NCI-H2029 treated with DMSO at 0.1 percent for 48 hours (cell line): ENCODE data around the gene PELI2.
A peak's percentile ranks its signal among the peaks of the same experiment; 100 is the strongest.

Experiments used
- DNase-seq: peaks from one replicate; lab custom pipeline; 2025; lab: John Stamatoyannopoulos, UW

PELI2 gene

GRCh38 chr14:56205881-56206280 lies 87.7 kb downstream of the PELI2 start:
- no peak for DNase-seq

GRCh38 chr14:56206596-56206995 lies 88.4 kb downstream of the PELI2 start:
- DNase-seq: no peak

- DNase-seq: peak; percentile 47
Observed at GRCh38 chr14:56207626-56208292, 89.5 kb downstream of the PELI2 start.

- no peak for DNase-seq
Observed at GRCh38 chr14:56208520-56208919, 90.3 kb downstream of the PELI2 start.

- DNase-seq: no peak
Observed at GRCh38 chr14:56210571-56210970, 92.4 kb downstream of the PELI2 start.

- no peak for DNase-seq
Observed at GRCh38 chr14:56211084-56211483, 92.9 kb downstream of the PELI2 start.

GRCh38 chr14:56211844-56212243 lies 93.6 kb downstream of the PELI2 start:
- peak; percentile 72 for DNase-seq

GRCh38 chr14:56212521-56212920 lies 94.3 kb downstream of the PELI2 start:
- DNase-seq: no peak

- no peak for DNase-seq
Observed at GRCh38 chr14:56213306-56213705, 95.1 kb downstream of the PELI2 start.

GRCh38 chr14:56215180-56215579 lies 97.0 kb downstream of the PELI2 start:
- DNase-seq: no peak

- peak; percentile 73 for DNase-seq
Observed at GRCh38 chr14:56216626-56217379, 98.6 kb downstream of the PELI2 start.

- no peak for DNase-seq
Observed at GRCh38 chr14:56217380-56218045, 99.3 kb downstream of the PELI2 start.

- no peak for DNase-seq
Observed at GRCh38 chr14:56219666-56220413, 101.6 kb downstream of the PELI2 start.

- DNase-seq: no peak
Observed at GRCh38 chr14:56221382-56222128, 103.3 kb downstream of the PELI2 start.

GRCh38 chr14:56224229-56224628 lies 106.0 kb downstream of the PELI2 start:
- no peak for DNase-seq

- DNase-seq: no peak
Observed at GRCh38 chr14:56224691-56225681, 106.8 kb downstream of the PELI2 start.

GRCh38 chr14:56235388-56235787 lies 117.2 kb downstream of the PELI2 start:
- no peak for DNase-seq

- no peak for DNase-seq
Observed at GRCh38 chr14:56237398-56237797, 119.2 kb downstream of the PELI2 start.

- no peak for DNase-seq
Observed at GRCh38 chr14:56241461-56241860, 123.2 kb downstream of the PELI2 start.

GRCh38 chr14:56243110-56243509 lies 124.9 kb downstream of the PELI2 start:
- no peak for DNase-seq
